Measurements from ENCODE around the gene ADGRB3.

ADGRB3 gene

DNA sequence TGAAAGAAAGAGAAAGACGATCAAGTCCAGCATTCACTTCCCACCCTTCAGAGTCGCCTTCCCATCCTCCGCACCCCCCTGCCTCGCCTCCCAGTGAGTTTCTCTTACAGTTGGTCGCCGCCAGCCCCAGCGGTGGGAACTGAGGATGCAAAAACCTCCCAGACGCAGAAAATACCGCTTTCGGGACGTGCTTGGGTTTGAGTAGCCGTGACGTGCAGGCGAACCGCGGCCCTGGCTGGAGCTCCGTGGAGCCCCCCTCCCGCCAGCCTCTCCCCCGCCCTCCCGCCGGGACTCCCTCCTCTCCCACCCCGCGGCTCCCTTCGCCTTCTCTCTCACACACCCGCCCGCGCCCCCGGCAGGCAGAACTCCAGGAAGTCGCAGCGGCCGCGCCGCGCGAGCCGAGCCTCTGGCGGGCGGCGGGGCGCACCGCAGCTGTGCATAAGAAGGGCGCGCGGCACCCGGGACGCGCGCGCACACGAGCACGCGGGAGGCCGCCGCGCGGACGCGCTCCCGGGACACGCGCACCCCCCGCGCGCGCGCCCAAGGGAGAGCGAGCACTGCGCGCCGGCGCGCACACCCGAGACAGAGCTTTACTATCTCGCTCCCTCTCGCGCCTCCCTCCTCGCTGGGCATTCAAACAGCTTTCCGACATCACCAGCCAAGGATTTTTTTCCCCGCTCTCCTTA lies at the start of gene ADGRB3:
Gene ADGRB3, plus strand, starts transcription at position 557 of the 686 bp plus-strand sequence. CDS start 3,394 bp downstream, outside the sequence.
- DNase-seq: no peak

DNA sequence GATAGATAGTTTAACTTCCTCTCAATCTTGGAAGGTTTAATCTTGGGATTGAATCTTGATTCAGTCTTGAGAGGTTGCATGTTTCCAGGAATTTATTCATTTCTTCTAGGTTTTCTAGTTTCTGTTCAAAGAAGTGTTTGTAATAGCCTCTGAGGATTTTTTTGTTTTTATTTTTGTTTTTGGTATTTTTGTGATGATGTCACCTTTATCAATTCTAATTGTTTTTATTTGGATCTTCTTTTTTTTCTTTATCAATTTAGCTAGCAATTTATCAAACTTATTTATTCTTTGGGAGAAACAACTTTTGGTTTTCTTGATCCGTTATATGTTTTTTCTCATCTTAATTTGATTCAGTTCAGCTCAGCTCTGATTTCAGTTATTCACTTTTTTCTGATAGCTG lies 41.5 kb upstream of the ADGRB3 start:
- DNase-seq: no peak

DNA sequence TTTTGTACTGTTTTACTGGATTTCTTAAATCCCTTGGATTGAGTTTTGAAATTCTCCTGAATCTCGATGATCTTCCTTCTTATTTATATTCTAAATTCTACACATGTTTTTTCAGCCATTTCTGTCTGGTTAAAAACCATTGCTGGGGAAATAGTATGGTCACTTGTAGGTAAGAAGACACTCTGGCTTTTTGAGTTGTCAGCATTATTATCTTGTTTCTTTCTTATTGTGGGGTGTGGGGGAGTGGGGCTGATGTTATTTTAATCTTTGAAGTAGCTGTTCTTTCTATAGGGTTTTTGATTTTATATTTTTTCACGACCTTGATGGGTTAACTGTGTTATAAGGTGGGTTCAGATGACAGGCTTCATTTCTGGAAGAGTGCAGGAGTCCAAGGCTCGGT lies 37.4 kb upstream of the ADGRB3 start:
- no peak for DNase-seq

DNA sequence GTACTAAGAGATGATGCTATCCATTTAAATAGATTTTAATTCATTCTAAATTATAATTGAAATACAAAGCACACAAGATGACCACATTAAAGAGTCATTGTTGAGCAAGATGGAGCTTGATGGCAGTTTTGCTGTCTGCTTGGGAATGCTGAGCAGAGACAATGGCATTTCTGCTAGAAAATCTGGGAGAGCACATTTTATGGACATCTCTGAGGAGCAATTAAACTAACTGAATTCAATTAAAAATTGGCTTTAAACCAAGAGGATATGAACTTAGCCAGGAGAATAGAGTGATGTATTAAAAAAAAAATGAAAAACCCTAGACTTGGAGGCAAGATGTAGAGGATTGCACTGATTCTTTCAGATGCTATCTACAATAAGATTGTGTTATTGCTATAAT lies 19.1 kb upstream of the ADGRB3 start:
- DNase-seq: no peak

GRCh38 chr6:68625998-68626397 lies 9.1 kb upstream of the ADGRB3 start:
- no peak for DNase-seq

DNA sequence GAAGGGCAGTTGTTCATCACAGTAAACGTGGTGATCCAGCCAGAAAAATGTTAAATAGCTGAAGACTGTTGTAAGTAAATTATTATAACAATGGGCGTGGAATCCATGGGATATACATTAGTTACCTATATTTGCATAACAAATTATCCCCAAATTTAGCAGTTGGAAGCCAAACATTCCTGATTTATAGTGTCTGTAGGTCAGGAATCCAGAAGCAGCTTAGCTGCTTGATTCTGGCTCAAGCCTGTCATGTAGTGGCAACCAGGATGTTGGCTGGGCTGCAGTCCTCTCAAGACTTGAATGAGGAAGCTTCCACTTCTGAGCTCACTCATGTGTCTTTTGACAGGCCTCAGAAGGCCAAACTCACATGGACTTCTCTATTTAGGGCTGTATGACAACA lies 6.9 kb upstream of the ADGRB3 start:
- DNase-seq: peak; percentile 71

DNA sequence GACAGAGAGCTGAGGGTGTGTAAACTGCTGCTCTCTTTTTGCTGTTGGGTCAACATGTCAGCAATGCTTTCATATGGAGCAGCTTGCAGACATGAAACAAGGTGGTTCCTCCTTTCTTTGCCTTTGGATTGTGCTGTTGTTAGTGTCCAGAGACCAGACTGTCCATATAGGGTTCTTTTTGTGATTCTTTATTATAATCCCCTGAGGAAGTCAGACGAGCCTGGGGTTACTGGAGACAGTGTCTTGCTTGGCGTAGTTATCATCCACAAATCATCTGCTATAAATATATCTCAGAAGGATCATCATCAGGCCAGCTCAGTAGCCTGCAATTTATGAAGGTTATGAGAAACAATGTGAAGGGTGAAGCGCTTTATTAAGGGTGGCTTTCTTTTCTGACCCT lies 2.3 kb upstream of the ADGRB3 start:
- DNase-seq: no peak

GRCh38 chr6:68633281-68633971 lies 1.7 kb upstream of the ADGRB3 start:
- DNase-seq: no peak

DNA sequence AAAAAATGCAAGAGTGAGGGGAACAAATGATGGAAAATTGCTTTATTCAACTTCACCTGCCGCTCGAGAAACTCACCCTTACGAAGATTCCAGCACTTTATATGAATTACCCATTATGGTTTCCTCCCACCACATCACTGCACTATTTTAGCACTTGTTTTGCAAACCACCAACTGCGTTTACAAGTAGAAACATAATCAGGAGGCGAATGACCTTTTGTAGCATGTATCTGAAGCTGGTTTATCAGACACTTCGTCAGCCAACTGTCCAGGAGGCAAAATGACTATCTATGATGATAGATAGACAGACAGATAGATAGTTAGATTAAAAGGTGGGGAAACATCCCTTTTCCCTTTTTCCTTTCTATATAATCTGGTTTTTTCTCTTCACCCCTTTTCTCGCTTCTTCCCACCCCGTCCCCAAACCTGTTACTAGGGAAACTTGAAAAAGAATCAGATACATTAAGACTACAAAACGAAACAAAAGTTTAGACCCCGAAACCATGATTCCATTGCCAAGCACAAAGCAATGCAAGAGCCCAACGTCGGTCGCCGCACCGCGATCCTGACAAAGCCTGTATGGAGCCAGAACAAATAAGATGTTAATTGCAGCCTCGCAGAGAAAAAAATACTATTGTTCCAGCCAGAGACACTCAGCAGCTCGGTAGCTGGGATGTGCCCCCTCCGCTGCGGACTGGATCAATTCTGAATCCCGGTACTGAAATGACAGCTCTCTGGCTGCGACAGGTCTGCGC lies 933 bp upstream of the ADGRB3 start:
- no peak for DNase-seq

GRCh38 chr6:68635412-68635705 lies 277 bp downstream of the ADGRB3 start:
- DNase-seq: no peak

GRCh38 chr6:68635706-68636513 lies 828 bp downstream of the ADGRB3 start:
- DNase-seq: no peak

- DNase-seq: no peak
Measured at GRCh38 chr6:68636666-68637065, 1.6 kb downstream of the ADGRB3 start.

GRCh38 chr6:68637071-68637470 lies 2.0 kb downstream of the ADGRB3 start:
- no peak for DNase-seq

GRCh38 chr6:68637782-68638181 lies 2.7 kb downstream of the ADGRB3 start:
- DNase-seq: no peak

- DNase-seq: peak; percentile 41 to 48
Measured at GRCh38 chr6:68638230-68638900, 3.3 kb downstream of the ADGRB3 start.

GRCh38 chr6:68639211-68639610 lies 4.1 kb downstream of the ADGRB3 start:
- no peak for DNase-seq

GRCh38 chr6:68639826-68640490 lies 4.9 kb downstream of the ADGRB3 start:
- DNase-seq: no peak

DNA sequence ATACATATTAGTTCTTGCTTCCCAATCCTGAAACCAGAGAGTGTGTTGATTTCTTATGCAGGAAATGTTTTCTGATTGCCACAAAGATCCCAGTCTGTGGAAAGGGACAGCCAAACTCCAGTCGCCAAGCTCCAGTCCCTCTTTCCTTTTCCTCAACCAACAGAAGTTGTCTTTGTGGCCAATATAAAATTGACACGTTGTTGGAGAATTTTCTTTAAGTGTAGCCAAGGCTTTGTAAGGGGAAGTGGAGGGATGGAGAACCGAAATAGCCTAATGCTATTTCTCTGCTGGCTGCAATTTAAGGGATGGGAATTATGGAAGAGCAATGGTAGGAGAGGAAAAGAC lies 5.4 kb downstream of the ADGRB3 start:
- no peak for DNase-seq

DNA sequence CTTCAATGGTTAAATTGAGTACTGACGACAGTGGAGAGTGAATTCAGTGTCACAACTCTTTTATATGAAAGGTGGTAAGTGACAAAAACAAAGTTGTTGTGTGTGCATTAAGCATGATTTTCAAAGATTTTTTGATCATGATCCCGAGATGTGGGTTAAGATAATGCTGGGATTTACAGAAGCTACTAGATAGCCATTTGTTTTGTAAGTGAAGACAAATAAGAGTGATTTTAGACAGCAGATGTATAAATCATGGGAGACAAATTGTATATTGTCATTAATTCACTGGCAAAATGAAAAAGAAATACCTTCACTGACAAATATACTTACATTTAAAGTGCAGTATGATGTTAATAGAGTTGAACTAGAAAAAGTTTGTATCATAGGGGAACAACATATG lies 6.1 kb downstream of the ADGRB3 start:
- DNase-seq: no peak

DNA sequence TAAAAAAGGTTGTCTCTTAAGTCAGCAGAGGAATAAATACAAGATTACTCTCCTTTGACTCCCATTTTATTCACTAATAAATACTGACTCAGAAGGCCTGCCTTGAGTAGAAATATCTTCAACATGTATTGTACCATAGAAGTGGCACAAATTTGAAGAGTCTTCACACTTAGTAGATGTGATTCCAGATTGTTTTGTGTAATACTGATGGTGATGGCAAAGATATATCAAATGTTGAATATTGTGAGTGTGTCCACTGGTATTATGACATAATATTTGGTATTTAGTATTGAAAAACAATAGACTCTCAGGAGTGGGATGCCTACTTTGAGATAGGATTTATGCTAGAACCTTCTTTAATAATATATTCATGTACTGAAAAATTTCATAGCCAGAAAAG lies 7.0 kb downstream of the ADGRB3 start:
- no peak for DNase-seq

- DNase-seq: no peak
Measured at GRCh38 chr6:68642977-68643376, 7.9 kb downstream of the ADGRB3 start.

GRCh38 chr6:68649669-68650068 lies 14.6 kb downstream of the ADGRB3 start:
- DNase-seq: no peak
